HepG2 (cell line): ENCODE results near the gene SRXN1. TPM values are rescaled to one million over a fixed set of nuclear protein-coding genes. Genes with fewer than 3 reads are reported as not detected.

Source experiments
- DPF2 ChIP-seq: sonication (generic); formaldehyde crosslinking; IDR thresholded peaks from 2 replicates; pipeline ENCODE4 v1.4.0; 2020; ENCODE audit warnings: mild to moderate bottlenecking, low read depth, missing genetic modification reagents, borderline replicate concordance
- FOXA1 ChIP-seq, 2 experiments: fragments of 450-650 bp in 1 of 2; sonication (generic) in 1 of 2; formaldehyde crosslinking in 1 of 2; IDR thresholded peaks; 2 replicates each; pipeline versions ENCODE4 v1.4.0 to v1.6.1; 2016 to 2020; ENCODE audit warnings: missing genetic modification reagents in 1 of 2
- HDAC2 ChIP-seq: sonication (generic); formaldehyde crosslinking; IDR thresholded peaks from 2 replicates; pipeline ENCODE4 v1.4.0; 2020; ENCODE audit warnings: missing genetic modification reagents
- KAT8 ChIP-seq: IDR thresholded peaks from 2 replicates; pipeline ENCODE4 v1.6.1; 2016; ENCODE audit warnings: missing genetic modification reagents, missing compliant biosample characterization
- NBN ChIP-seq: fragments of 450-650 bp; conservative IDR thresholded peaks from 2 replicates; pipeline ENCODE4 v1.6.1; 2017
- PHF20 ChIP-seq: sonication (generic); formaldehyde crosslinking; IDR thresholded peaks from 2 replicates; pipeline ENCODE4 v1.5.0; 2020; ENCODE audit warnings: mild to moderate bottlenecking, missing genetic modification reagents
- RAD21 ChIP-seq: fragments of 450-650 bp; formaldehyde crosslinking; IDR thresholded peaks from 2 replicates; pipeline ENCODE4 v1.5.0; 2020; ENCODE audit warnings: mild to moderate bottlenecking
- SETDB1 ChIP-seq: sonication (generic); formaldehyde crosslinking; IDR thresholded peaks from 2 replicates; pipeline ENCODE4 v1.5.1; 2020; ENCODE audit warnings: missing genetic modification reagents, mild to moderate bottlenecking, borderline replicate concordance
- SNAI1 ChIP-seq: sonication (generic); formaldehyde crosslinking; IDR thresholded peaks from 2 replicates; pipeline ENCODE4 v1.5.0; 2020; ENCODE audit warnings: mild to moderate bottlenecking, missing genetic modification reagents, borderline replicate concordance
- SRY ChIP-seq: sonication (generic); formaldehyde crosslinking; IDR thresholded peaks from 2 replicates; pipeline ENCODE4 v1.8.0; 2022; ENCODE audit warnings: mild to moderate bottlenecking, missing genetic modification reagents
- TBL1XR1 ChIP-seq: fragments of 150-350 bp; IDR thresholded peaks from 2 replicates; pipeline ENCODE4 v1.6.1; 2014; ENCODE audit warnings: borderline replicate concordance, low read length; ENCODE audit not compliant: partially characterized antibody
- TBX2 ChIP-seq: sonication (generic); formaldehyde crosslinking; IDR thresholded peaks from 2 replicates; pipeline ENCODE4 v1.5.0; 2020; ENCODE audit warnings: missing genetic modification reagents, mild to moderate bottlenecking, borderline replicate concordance
- TCF12 ChIP-seq, 2 experiments: fragments of 450-650 bp in 1 of 2; sonication (generic) in 1 of 2; formaldehyde crosslinking in 1 of 2; IDR thresholded peaks; 2 replicates each; pipeline versions ENCODE4 v1.6.1 to v1.8.0; 2017 to 2022; ENCODE audit warnings: antibody characterized with exemption in 1 of 2, mild to moderate bottlenecking in 1 of 2, missing genetic modification reagents in 1 of 2, moderate library complexity in 1 of 2
- TSC22D2 ChIP-seq: sonication (generic); formaldehyde crosslinking; IDR thresholded peaks from 2 replicates; pipeline ENCODE4 v1.5.1; 2020; ENCODE audit warnings: missing genetic modification reagents, mild to moderate bottlenecking, borderline replicate concordance
- ZNF10 ChIP-seq: sonication (generic); formaldehyde crosslinking; IDR thresholded peaks from 2 replicates; pipeline ENCODE4 v1.4.0; 2020; ENCODE audit warnings: mild to moderate bottlenecking, low read depth, missing genetic modification reagents, borderline replicate concordance
- ZNF180 ChIP-seq: sonication (generic); formaldehyde crosslinking; IDR thresholded peaks from 2 replicates; pipeline ENCODE4 v1.4.0; 2020; ENCODE audit warnings: low read depth, missing genetic modification reagents, borderline replicate concordance
- ZNF20 ChIP-seq: sonication (generic); formaldehyde crosslinking; IDR thresholded peaks from 2 replicates; pipeline ENCODE4 v1.4.0; 2020; ENCODE audit warnings: mild to moderate bottlenecking, moderate library complexity, missing genetic modification reagents
- ZNF207 ChIP-seq: fragments of 450-650 bp; IDR thresholded peaks from 2 replicates; pipeline ENCODE4 v1.6.1; 2016; ENCODE audit warnings: antibody characterized with exemption, borderline replicate concordance
- ZNF260 ChIP-seq: sonication (generic); formaldehyde crosslinking; IDR thresholded peaks from 2 replicates; pipeline ENCODE4 v1.4.0; 2020; ENCODE audit warnings: missing genetic modification reagents, low read depth, mild to moderate bottlenecking, borderline replicate concordance
- ZNF329 ChIP-seq: sonication (generic); formaldehyde crosslinking; IDR thresholded peaks from 2 replicates; pipeline ENCODE4 v1.9.0; 2021; ENCODE audit warnings: low read depth, mild to moderate bottlenecking, missing genetic modification reagents
- ZNF430 ChIP-seq: sonication (generic); formaldehyde crosslinking; IDR thresholded peaks from 2 replicates; pipeline ENCODE4 v1.9.0; 2021; ENCODE audit warnings: mild to moderate bottlenecking, missing genetic modification reagents
- ZNF543 ChIP-seq: sonication (generic); formaldehyde crosslinking; IDR thresholded peaks from 2 replicates; pipeline ENCODE4 v1.4.0; 2020; ENCODE audit warnings: mild to moderate bottlenecking, missing genetic modification reagents
- ZNF615 ChIP-seq: sonication (generic); formaldehyde crosslinking; IDR thresholded peaks from 2 replicates; pipeline ENCODE4 v1.5.0; 2020; ENCODE audit warnings: mild to moderate bottlenecking, missing genetic modification reagents, borderline replicate concordance
- ZNF761 ChIP-seq: sonication (generic); formaldehyde crosslinking; conservative IDR thresholded peaks from 2 replicates; pipeline ENCODE4 v1.4.0; 2020; ENCODE audit warnings: mild to moderate bottlenecking, missing genetic modification reagents
- ZNF777 ChIP-seq: sonication (generic); formaldehyde crosslinking; IDR thresholded peaks from 2 replicates; pipeline ENCODE4 v1.4.0; 2020; ENCODE audit warnings: missing genetic modification reagents
- ZNF83 ChIP-seq: sonication (generic); formaldehyde crosslinking; IDR thresholded peaks from 2 replicates; pipeline ENCODE4 v1.4.0; 2020; ENCODE audit warnings: missing genetic modification reagents, mild to moderate bottlenecking, borderline replicate concordance
- polyA plus RNA-seq, 8 experiments: library from polyadenylated mRNA; depleted of rRNA in 3 of 8; stranded (reverse) in 7 of 8; unstranded in 1 of 8; fragments of >200 nt; fragmentation: Illumina TruSeq in 4 of 8; extraction: Trizol in 4 of 8; gene quantifications; 2 replicates each; pipeline versions ENCODE4 v1.2.1 to v1.2.3, GENCODE V29; 2011 to 2016; ENCODE audit warnings: low read depth in 4 of 8, missing spikeins in 1 of 8, mixed read lengths in 1 of 8; ENCODE audit not compliant: insufficient read depth in 1 of 8
- total RNA-seq, 5 experiments: library from RNA; depleted of rRNA; stranded (reverse); fragments of >200 nt; fragmentation: Illumina TruSeq; extraction: Trizol; gene quantifications; 2 replicates each; pipeline ENCODE4 v1.2.3, GENCODE V29; 2016; ENCODE audit warnings: low read depth in 1 of 5
- TF ChIP-seq, protein P1 (sequence below): sonication (generic); formaldehyde crosslinking; IDR thresholded peaks from 2 replicates; pipeline ENCODE4 v1.5.0; 2020; ENCODE audit warnings: mild to moderate bottlenecking, missing genetic modification reagents, borderline replicate concordance

Gene SRXN1
- total and polyA plus RNA-seq, 2 of the 13 experiments (the other 11 are each of a cell fraction or from before 2014, with no cell fraction given): 29.9 to 87.7 TPM

GRCh38 chr20:653110-653589 lies at the start of gene SRXN1 (continued):
- TF ChIP-seq, protein P1, sequence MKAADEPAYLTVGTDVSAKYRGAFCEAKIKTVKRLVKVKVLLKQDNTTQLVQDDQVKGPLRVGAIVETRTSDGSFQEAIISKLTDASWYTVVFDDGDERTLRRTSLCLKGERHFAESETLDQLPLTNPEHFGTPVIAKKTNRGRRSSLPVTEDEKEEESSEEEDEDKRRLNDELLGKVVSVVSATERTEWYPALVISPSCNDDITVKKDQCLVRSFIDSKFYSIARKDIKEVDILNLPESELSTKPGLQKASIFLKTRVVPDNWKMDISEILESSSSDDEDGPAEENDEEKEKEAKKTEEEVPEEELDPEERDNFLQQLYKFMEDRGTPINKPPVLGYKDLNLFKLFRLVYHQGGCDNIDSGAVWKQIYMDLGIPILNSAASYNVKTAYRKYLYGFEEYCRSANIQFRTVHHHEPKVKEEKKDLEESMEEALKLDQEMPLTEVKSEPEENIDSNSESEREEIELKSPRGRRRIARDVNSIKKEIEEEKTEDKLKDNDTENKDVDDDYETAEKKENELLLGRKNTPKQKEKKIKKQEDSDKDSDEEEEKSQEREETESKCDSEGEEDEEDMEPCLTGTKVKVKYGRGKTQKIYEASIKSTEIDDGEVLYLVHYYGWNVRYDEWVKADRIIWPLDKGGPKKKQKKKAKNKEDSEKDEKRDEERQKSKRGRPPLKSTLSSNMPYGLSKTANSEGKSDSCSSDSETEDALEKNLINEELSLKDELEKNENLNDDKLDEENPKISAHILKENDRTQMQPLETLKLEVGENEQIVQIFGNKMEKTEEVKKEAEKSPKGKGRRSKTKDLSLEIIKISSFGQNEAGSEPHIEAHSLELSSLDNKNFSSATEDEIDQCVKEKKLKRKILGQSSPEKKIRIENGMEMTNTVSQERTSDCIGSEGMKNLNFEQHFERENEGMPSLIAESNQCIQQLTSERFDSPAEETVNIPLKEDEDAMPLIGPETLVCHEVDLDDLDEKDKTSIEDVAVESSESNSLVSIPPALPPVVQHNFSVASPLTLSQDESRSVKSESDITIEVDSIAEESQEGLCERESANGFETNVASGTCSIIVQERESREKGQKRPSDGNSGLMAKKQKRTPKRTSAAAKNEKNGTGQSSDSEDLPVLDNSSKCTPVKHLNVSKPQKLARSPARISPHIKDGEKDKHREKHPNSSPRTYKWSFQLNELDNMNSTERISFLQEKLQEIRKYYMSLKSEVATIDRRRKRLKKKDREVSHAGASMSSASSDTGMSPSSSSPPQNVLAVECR (CRISPR knock-in tag): peak; percentile 59; the same call in 1 of the 2 replicates
- TF ChIP-seq NBN (no peak), TCF12 (IDR thresholded peaks at IDR 0.05) (no peak), TCF12 (CRISPR knock-in tag; IDR thresholded peaks at IDR 0.05) (peak; percentile 91), PHF20 (no peak), ZNF615 (CRISPR knock-in tag) (no peak), ZNF260 (CRISPR knock-in tag) (no peak), ZNF207 (no peak), RAD21 (peak; percentile 97), TSC22D2 (CRISPR knock-in tag) (peak; percentile 78; the same call in 1 of the 2 replicates), DPF2 (CRISPR knock-in tag) (no peak), ZNF761 (CRISPR knock-in tag) (peak; percentile 81; the same call in 1 of the 2 replicates), ZNF777 (CRISPR knock-in tag) (peak; percentile 84), ZNF543 (CRISPR knock-in tag) (peak; percentile 94), SETDB1 (CRISPR knock-in tag) (no peak), ZNF430 (CRISPR knock-in tag) (peak; percentile 66; the same call in 1 of the 2 replicates), ZNF180 (CRISPR knock-in tag) (no peak), ZNF10 (CRISPR knock-in tag) (no peak), FOXA1 (IDR thresholded peaks at IDR 0.05) (no peak), FOXA1 (CRISPR knock-in tag; IDR thresholded peaks at IDR 0.05) (no peak), TBX2 (CRISPR knock-in tag) (peak; percentile 82; the same call in 1 of the 2 replicates), TBL1XR1 (peak; percentile 32), SNAI1 (CRISPR knock-in tag) (no peak; the same call in 1 of the 2 replicates), ZNF20 (CRISPR knock-in tag) (no peak), ZNF329 (CRISPR knock-in tag) (peak; percentile 88), KAT8 (CRISPR knock-in tag) (no peak; the same call in 1 of the 2 replicates), ZNF83 (CRISPR knock-in tag) (no peak), HDAC2 (CRISPR knock-in tag) (no peak), SRY (CRISPR knock-in tag) (peak; percentile 91; the same call in 1 of the 2 replicates)
